Measurements from ENCODE around the gene MAT2B.
"Not testable (repeated sequence)": the region's sequence is repeated elsewhere in the genome, so short reads cannot be mapped to it uniquely, and the experiment has no call there.

MAT2B gene

GRCh38 chr5:163504079-163504931 is 1.1 kb upstream of the MAT2B start:
- DNase-seq: peak; percentile 63 to 77 (median 74)

GRCh38 chr5:163505049-163505367 is 411 bp upstream of the MAT2B start:
- no peak for DNase-seq

GRCh38 chr5:163506095-163506457 is 657 bp downstream of the MAT2B start:
- DNase-seq: peak in 2 of 4 experiments; percentile 11 to 17

- DNase-seq: peak in 3 of 4 experiments; percentile 5 to 36 (median 32)
These were observed 1.3 kb downstream of the MAT2B start for GRCh38 chr5:163506726-163507125.

GRCh38 chr5:163508753-163509152 is 3.3 kb downstream of the MAT2B start:
- DNase-seq: no peak

GRCh38 chr5:163509291-163509951 is 4.0 kb downstream of the MAT2B start:
- no peak for DNase-seq

GRCh38 chr5:163512526-163512925 is 7.1 kb downstream of the MAT2B start:
- no peak for DNase-seq

GRCh38 chr5:163525096-163525495 is 19.7 kb downstream of the MAT2B start:
- DNase-seq: no peak

- no peak for DNase-seq
These were observed 24.3 kb downstream of the MAT2B start for GRCh38 chr5:163529698-163530097.

- no peak for DNase-seq
These were observed 25.9 kb downstream of the MAT2B start for GRCh38 chr5:163531272-163531671.

GRCh38 chr5:163532171-163533084 is 27.0 kb downstream of the MAT2B start:
- no peak for DNase-seq

- no peak for DNase-seq
These were observed 27.8 kb downstream of the MAT2B start for GRCh38 chr5:163533223-163533622.

- DNase-seq: no peak
These were observed 29.2 kb downstream of the MAT2B start for GRCh38 chr5:163534492-163535094.

GRCh38 chr5:163535290-163535689 is 29.9 kb downstream of the MAT2B start:
- no peak for DNase-seq

GRCh38 chr5:163536442-163536841 is 31.0 kb downstream of the MAT2B start:
- DNase-seq: not testable (repeated sequence)

- no peak for DNase-seq
These were observed 35.3 kb downstream of the MAT2B start for GRCh38 chr5:163540696-163541095.

GRCh38 chr5:163542771-163543170 is 37.4 kb downstream of the MAT2B start:
- DNase-seq: no peak

- DNase-seq: no peak
These were observed 38.6 kb downstream of the MAT2B start for GRCh38 chr5:163544041-163544440.

GRCh38 chr5:163544836-163545235 is 39.4 kb downstream of the MAT2B start:
- no peak for DNase-seq

GRCh38 chr5:163548649-163549048 is 43.2 kb downstream of the MAT2B start:
- DNase-seq: no peak

- DNase-seq: no peak
These were observed 45.7 kb downstream of the MAT2B start for GRCh38 chr5:163551156-163551555.

- no peak for DNase-seq
These were observed 47.1 kb downstream of the MAT2B start for GRCh38 chr5:163552536-163552935.

GRCh38 chr5:163561339-163561738 is 55.9 kb downstream of the MAT2B start:
- DNase-seq: no peak
